Upper lobe of left lung (tissue), 6 donors: Measurements from ENCODE around the gene PEX26. TPM values are rescaled to one million over a fixed set of nuclear protein-coding genes. Genes with fewer than 3 reads are reported as not detected.
"Not testable (repeated sequence)": the region's sequence is repeated elsewhere in the genome, so short reads cannot be mapped to it uniquely, and the experiment has no call there.

ENCODE experiments used
- ATAC-seq, 2 donors: fragments of 200-7000 bp; cut with Tn5 transposase; one replicate each; pipeline ENCODE4 v1.9.1; 2022; ENCODE audit warnings: mild to moderate bottlenecking in 2 of 2, moderate library complexity in 2 of 2; ENCODE audit not compliant: low FRiP score in 2 of 2
- DNase-seq, 2 donors: peaks; one replicate each; pipeline ENCODE4 v3.0.0-alpha.2; 2019 to 2020
- H3K27ac ChIP-seq, 4 donors: fragments of 200-600 bp; sonication (generic); one replicate each; pipeline ENCODE4 v1.5.1; 2016 to 2019
- H3K27me3 ChIP-seq, 4 donors: fragments of 200-600 bp; sonication (generic); one replicate each; pipeline ENCODE4 v1.5.1; 2017 to 2019
- H3K36me3 ChIP-seq, 4 donors: fragments of 200-600 bp; sonication (generic); one replicate each; pipeline ENCODE4 v1.5.1; 2016 to 2019
- H3K4me1 ChIP-seq, 4 donors: fragments of 200-600 bp; sonication (generic); one replicate each; pipeline ENCODE4 v1.5.1; 2018 to 2019
- H3K4me3 ChIP-seq, 4 donors: fragments of 200-600 bp; sonication (generic); one replicate each; pipeline ENCODE4 v1.5.1; 2017 to 2019; ENCODE audit warnings: mild to moderate bottlenecking in 2 of 4, moderate library complexity in 1 of 4
- H3K9me3 ChIP-seq, 4 donors: fragments of 200-600 bp; sonication (generic); one replicate each; pipeline ENCODE4 v1.5.1; 2018 to 2019
- EP300 ChIP-seq, 4 donors: sonication (generic); formaldehyde crosslinking; IDR thresholded peaks; one replicate each; pipeline ENCODE4 v1.5.1; 2017; ENCODE audit warnings: antibody characterized with exemption in 4 of 4, control low read depth in 2 of 4
- POLR2A ChIP-seq, 4 donors: fragments of 450-650 bp; IDR thresholded peaks; one replicate each; pipeline ENCODE4 v1.5.1; 2016 to 2017; ENCODE audit warnings: antibody characterized with exemption in 4 of 4, mild to moderate bottlenecking in 2 of 4
- POLR2AphosphoS5 ChIP-seq, 2 donors: sonication (generic); formaldehyde crosslinking; IDR thresholded peaks; one replicate each; pipeline ENCODE4 v1.5.1; 2017; ENCODE audit warnings: antibody characterized with exemption in 2 of 2
- WGBS, 2 donors: methylation state at CpG; one replicate each; pipeline ENCODE4 v1.1.5; 2017 to 2018; 5-methylcytosine and 5-hydroxymethylcytosine counted together
- total RNA-seq, 6 donors: library from RNA; depleted of rRNA in 4 of 6; stranded (reverse); fragments of >200 nt in 4 of 6; gene quantifications; one replicate each; pipeline versions ENCODE4 v1.1.0 to v1.2.1, GENCODE V29; 2016 to 2021
- TF ChIP-seq, protein P1 (sequence below), 6 experiments: fragments of 450-650 bp in 4 of 6; fragments of 200-600 bp in 2 of 6; sonication (generic) in 2 of 6; IDR thresholded peaks; one replicate each; pipeline ENCODE4 v1.5.1; 2016 to 2019; ENCODE audit warnings: antibody characterized with exemption in 6 of 6
- donor health status: DM: no; HTN: no; CAD: no; lungs with moderate emphysema.
- donor health status: DM: no; HTN: yes; CAD: no; lungs with severe emphysema.

PEX26 gene
- total RNA-seq, 6 donors from 2014 or later = 17.2 to 42.1 (median 32.9) TPM

DNA sequence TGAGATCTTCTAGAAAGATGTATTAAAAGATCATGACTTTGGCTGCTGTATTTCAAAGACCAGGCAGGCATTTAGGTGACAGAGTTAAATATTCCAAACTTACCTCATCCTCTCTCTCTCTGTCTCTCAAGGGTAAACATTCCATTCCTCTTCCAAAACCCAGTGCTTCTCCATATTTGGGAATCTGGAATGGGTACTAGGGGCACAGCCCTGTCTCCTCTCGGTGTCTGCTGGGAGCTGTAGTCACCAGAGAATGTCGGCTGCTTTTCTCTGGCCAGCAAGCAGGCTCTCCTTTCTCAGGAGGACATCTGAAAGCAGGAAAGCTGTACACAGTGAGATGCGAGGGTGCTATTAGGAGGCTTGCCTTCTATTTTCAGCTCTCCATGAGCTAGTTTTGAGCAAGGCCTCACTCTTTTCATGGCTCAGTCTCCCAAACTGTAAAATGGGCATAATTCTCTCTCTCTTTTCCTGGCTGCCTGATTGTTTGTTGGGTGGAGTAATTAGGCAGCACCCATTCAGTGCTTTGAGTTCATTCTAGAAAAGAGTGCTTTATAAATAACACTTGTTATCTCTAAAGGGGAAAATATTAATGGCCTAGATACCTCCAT lies 9.3 kb upstream of the PEX26 start:
- 70 to 73% methylated on average over 3 of the region's 3 CpGs for WGBS, 2 donors
- no peaks in the 10 kb centered on the region for H3K4me1 ChIP-seq
- DNase-seq (no peak), ATAC-seq (peak in 1 of 2 donors; percentile 59)
- no peak for TF ChIP-seq POLR2A (IDR thresholded peaks at IDR 0.05)
- H3K9me3 ChIP-seq = no peaks in the 10 kb centered on the region
- H3K4me3 ChIP-seq = no peak overlapping the region
- H3K36me3 ChIP-seq = no peaks in the 10 kb centered on the region
- no peaks in the 10 kb centered on the region for H3K27me3 ChIP-seq
- H3K27ac ChIP-seq = no peak overlapping the region

DNA sequence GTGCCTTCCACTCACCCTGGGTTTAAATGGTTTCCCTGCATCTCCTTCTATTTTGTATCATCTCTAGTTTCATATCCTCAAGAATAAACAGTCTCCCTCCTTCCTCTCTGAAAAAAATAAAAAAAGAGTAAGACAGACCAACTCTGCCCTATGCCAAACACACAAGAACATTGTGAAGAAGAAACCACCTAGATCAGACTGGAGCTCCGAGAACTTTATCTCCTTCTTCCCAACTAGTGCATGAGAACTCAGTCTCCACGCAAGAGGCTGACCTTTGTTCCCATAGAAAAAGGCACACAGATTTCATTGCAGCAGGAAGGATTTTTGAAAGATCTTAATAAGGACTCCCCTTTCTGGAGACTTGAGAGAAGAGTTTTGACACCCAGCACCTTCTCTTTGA lies 8.7 kb upstream of the PEX26 start:
- H3K4me1 ChIP-seq = no peaks in the 10 kb centered on the region
- ATAC-seq (no peak), DNase-seq (no peak)
- 74 to 76% methylated on average over 2 of the region's 2 CpGs for WGBS, 2 donors
- no peaks in the 10 kb centered on the region for H3K9me3 ChIP-seq
- H3K36me3 ChIP-seq = no peaks in the 10 kb centered on the region
- no peak for TF ChIP-seq EP300 (IDR thresholded peaks at IDR 0.05)
- H3K4me3 ChIP-seq = no peak overlapping the region
- H3K27ac ChIP-seq = no peak overlapping the region
- no peaks in the 10 kb centered on the region for H3K27me3 ChIP-seq

DNA sequence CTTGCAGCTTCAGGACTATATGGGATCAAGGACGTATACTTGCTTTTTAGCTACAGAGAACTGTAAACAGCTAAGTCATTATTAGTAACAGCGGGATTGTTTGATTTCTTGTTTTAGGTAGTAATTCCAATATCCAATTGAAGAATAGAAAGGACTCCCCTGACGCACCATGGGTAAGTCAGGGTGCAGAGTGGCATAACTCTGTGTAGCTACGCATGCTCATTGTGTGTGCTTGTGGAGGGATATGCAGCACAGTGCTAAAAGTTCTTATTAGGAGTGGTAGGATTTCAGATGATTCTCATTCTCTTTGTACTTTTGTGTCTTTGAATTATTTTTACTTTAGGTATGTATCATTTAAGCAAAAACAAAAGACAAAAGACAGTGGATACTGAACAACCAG lies 7.7 kb upstream of the PEX26 start:
- Histone ChIP-seq H3K27ac (no peak overlapping the region), H3K9me3 (no peaks in the 10 kb centered on the region), H3K36me3 (no peaks in the 10 kb centered on the region), H3K4me1 (no peaks in the 10 kb centered on the region), H3K4me3 (no peak overlapping the region), H3K27me3 (no peaks in the 10 kb centered on the region)
- DNase-seq (no peak), ATAC-seq (no peak)
- 82 to 93% methylated on average over 4 of the region's 4 CpGs for WGBS, 2 donors
- TF ChIP-seq, protein P1, sequence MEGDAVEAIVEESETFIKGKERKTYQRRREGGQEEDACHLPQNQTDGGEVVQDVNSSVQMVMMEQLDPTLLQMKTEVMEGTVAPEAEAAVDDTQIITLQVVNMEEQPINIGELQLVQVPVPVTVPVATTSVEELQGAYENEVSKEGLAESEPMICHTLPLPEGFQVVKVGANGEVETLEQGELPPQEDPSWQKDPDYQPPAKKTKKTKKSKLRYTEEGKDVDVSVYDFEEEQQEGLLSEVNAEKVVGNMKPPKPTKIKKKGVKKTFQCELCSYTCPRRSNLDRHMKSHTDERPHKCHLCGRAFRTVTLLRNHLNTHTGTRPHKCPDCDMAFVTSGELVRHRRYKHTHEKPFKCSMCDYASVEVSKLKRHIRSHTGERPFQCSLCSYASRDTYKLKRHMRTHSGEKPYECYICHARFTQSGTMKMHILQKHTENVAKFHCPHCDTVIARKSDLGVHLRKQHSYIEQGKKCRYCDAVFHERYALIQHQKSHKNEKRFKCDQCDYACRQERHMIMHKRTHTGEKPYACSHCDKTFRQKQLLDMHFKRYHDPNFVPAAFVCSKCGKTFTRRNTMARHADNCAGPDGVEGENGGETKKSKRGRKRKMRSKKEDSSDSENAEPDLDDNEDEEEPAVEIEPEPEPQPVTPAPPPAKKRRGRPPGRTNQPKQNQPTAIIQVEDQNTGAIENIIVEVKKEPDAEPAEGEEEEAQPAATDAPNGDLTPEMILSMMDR (IDR thresholded peaks at IDR 0.05) = no peak
- TF ChIP-seq POLR2AphosphoS5 (IDR thresholded peaks at IDR 0.05) (no peak), EP300 (IDR thresholded peaks at IDR 0.05) (no peak), POLR2A (IDR thresholded peaks at IDR 0.05) (no peak)

DNA sequence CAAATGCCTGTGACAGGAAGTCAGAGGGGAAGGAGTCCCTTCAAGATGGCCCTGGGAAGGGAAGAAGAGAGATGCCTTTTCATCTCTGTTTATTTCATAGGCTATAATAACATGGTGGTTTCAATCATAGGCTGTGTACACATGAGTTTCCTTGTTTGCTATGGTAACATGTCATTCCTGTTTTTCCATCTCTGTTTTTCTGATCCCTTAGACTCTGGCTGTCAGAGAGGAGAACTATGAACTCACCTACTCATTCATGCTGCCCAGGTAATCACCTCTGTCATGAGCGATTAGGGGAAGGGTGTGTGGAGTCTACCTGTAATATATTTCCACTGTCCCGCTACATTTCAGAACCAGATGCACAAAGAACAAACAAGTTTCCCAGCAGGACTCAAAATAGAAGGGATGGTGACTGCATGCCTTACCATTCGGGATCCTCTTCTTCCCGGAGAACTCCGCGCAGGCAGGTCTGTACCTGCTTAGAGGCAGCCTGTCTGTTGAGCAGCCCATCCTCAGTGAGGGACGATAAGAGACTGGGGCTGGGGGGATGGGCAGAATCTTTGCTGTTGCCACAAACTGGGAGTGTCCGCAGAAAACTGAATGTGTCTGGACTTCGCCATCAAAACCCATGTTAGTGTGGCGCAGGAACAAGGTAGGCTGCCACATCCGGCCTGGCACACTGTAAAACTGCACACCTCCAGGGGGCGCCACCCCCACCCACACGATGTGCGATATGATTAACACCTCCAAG lies 7.1 kb upstream of the PEX26 start:
- TF ChIP-seq, protein P1 (IDR thresholded peaks at IDR 0.05) = no peak
- TF ChIP-seq POLR2AphosphoS5 (IDR thresholded peaks at IDR 0.05) = no peak
- no peak for TF ChIP-seq EP300 (IDR thresholded peaks at IDR 0.05)
- no peak for TF ChIP-seq POLR2A (IDR thresholded peaks at IDR 0.05)
- peaks cover 0 to under 1% (median 0%) of the 10 kb centered on the region in 4 donors for H3K4me1 ChIP-seq
- H3K4me3 ChIP-seq = no peak overlapping the region
- ATAC-seq = no peak
- WGBS, 2 donors = 78 to 83% methylated on average over 14 of the region's 14 CpGs
- H3K27me3 ChIP-seq = no peaks in the 10 kb centered on the region
- H3K9me3 ChIP-seq = no peaks in the 10 kb centered on the region
- no peak overlapping the region for H3K27ac ChIP-seq
- no peaks in the 10 kb centered on the region for H3K36me3 ChIP-seq
- no peak for DNase-seq

DNA sequence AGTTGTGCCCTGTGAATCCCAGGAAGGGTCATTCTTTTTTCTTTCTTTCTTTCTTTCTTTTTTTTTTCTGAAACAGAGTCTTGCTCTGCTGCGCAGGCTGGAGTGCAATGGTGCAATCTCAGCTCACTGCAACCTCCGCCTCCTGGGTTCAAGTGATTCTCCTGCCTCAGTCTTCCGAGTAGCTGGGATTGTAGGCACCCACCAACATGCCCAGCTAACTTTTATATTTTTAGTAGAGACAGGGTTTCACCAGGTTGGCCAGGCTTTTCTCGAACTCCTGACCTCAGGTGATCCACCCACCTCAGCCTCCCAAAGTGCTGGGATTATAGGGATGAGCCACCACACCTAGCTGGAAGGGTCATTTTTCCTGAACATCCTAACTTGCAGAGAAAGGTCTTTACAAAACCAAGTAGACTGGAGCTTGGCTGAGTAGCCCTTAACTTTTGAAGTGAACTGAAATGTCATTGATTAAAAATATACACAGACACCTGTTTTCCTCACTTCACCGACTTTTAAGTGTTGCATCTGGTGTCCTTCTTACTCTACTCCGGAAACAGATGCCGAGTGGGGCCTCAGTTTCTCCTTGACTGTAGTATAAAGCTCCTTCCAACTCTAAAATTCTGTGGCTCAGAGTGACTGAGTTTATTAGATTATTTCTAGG lies 6.4 kb upstream of the PEX26 start:
- H3K27me3 ChIP-seq, H3K27ac ChIP-seq, ATAC-seq, H3K9me3 ChIP-seq, H3K36me3 ChIP-seq, DNase-seq, H3K4me3 ChIP-seq, H3K4me1 ChIP-seq: not testable (repeated sequence)
- 87 to 94% methylated on average over 7 of the region's 7 CpGs for WGBS, 2 donors

DNA sequence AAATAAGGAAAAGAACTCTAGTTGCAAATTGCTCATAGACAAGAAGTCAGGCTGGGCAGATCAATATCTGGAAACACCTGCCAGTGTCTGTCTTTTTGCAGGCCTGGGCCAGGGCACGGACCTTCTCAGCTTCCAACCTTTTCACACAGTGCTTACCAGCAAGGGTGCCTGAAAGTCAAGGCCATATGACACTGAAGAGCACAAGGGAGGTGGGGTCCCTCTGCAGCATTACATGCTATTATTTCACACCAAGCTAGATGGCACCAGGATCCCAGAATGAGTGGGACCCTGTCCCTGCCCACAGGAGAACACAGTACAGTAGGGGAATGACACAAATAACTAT lies 5.9 kb upstream of the PEX26 start:
- 85 to 90% methylated on average over 1 of the region's 1 CpG for WGBS, 2 donors
- no peak overlapping the region for H3K4me3 ChIP-seq

More for the DNA sequence above, 5.9 kb upstream of the PEX26 start:
- no peak for ATAC-seq
- Histone ChIP-seq H3K9me3 (no peaks in the 10 kb centered on the region), H3K27me3 (no peaks in the 10 kb centered on the region), H3K36me3 (no peaks in the 10 kb centered on the region), H3K4me1 (peaks cover 8 to 12% (median 9%) of the 10 kb centered on the region in 4 donors), H3K27ac (no peak overlapping the region)
- TF ChIP-seq POLR2A (IDR thresholded peaks at IDR 0.05) = no peak
- TF ChIP-seq POLR2AphosphoS5 (IDR thresholded peaks at IDR 0.05) = no peak
- no peak for TF ChIP-seq EP300 (IDR thresholded peaks at IDR 0.05)
- TF ChIP-seq, protein P1 (IDR thresholded peaks at IDR 0.05) = no peak
- no peak for DNase-seq
